GM12892 (cell line): ENCODE results near the gene NF1.

Experiments used
- POLR2A ChIP-seq: IDR thresholded peaks from 2 replicates; pipeline ENCODE4 v1.6.1; 2011; ENCODE audit warnings: low read depth, low read length, control low read depth
- POLR2AphosphoS5 ChIP-seq: IDR thresholded peaks from 2 replicates; pipeline ENCODE4 v1.6.1; 2011; ENCODE audit warnings: low read depth, low read length, control low read depth

GRCh38 chr17:31231852-31232251, 137.1 kb downstream of the NF1 start:
- TF ChIP-seq POLR2A (no peak), POLR2AphosphoS5 (no peak)
